ENCODE data around the gene RERE.
"Not testable (repeated sequence)": the region's sequence is repeated elsewhere in the genome, so short reads cannot be mapped to it uniquely, and the experiment has no call there.

The RERE gene

GRCh38 chr1:8631163-8631562 is 186.3 kb downstream of the RERE start:
- no peak for DNase-seq

DNA sequence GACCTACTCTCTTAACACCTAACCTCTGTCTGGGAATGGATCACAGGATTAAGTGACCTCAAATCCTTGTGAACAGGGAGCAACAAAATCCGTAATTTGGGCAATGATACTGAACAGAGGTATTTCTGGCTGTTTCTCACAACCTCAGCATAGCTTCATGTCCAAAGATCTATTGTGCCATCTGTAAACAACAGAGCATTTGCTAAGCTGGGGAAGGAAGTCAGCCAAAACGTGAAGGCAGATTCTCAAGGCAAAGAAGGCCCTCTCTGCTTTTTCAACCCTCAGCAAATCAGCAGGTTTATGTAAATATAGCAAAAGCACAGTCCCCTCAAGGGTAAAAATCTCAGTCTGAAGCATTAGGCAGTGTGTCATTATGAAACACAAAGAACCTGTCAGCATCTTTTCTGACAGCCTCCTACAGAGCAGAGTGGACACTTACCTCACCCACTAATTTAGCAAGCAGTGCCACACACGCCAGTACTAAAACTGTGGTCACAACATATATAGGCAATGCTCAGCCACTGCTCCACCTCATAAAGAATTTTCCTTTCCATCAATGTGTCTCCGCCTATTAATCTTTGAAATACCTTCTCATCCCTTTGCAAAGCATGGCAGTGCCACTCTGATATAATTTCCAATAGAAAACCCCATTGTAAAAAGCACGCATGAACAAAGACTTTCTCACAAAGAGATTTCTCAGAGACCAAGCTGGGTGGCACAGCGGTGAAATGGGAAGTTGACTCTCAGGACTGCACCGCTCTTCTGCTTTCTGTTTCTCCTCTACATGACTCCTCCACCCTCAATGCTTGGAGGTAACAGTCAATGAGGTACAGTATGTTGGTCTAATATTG is 188.0 kb downstream of the RERE start:
- no peak for DNase-seq

DNA sequence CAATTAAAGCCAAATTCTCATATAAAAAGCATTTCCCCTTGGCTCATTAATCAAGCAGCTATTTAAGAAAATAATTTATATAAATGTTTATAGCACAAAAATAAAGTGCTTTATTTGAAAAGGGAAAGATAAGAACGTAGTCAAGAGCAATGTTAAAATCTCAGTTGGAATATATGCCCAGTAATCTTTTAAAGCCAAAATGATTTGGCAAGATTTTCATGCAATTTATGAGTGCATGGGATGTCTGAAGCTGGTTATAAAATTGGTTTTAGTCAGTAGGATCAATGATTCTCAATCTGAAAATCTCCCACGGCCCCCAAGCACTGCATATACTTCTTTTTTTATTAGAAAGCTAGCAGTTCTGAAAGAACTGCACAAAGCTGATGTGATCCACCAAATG is 188.8 kb downstream of the RERE start:
- no peak for DNase-seq

DNA sequence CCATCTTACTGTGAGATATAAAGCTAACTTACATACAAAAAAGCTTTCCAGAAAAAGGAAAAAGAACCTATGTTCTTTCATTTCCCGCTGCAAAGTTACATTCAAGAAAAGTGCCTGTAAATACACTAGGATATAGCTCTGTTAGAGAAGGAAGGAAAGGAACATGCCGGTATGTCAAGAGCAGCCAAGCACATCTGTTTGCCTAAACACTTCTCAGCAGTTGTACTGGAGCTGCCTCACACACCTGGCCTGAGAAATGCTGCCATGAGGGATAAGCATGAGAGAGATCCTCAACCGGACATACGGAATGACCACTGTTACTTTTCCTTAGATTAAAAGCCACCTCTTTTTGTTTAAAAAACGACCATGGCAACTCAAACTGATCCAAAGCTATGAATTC is 189.7 kb downstream of the RERE start:
- no peak for DNase-seq

GRCh38 chr1:8625981-8626898 is 191.2 kb downstream of the RERE start:
- no peak for DNase-seq

DNA sequence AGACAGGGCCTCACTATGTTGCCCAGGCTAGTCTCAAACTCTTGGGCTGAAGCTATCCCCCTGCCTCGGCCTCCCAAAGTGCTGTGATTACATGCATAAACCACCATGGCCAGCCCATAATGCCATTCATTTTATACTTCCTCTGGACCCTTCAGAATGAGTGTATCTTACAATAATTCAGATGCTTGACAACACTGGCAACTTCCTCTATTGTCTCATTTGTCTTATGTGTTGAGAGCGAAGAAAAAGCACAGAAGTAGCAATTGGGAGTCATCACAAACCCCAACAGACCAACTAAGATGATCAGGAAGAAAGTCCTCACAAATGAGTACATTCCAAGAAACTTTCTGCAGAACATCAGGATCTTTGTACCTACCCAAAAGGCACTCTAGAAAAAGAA is 191.9 kb downstream of the RERE start:
- no peak for DNase-seq

DNA sequence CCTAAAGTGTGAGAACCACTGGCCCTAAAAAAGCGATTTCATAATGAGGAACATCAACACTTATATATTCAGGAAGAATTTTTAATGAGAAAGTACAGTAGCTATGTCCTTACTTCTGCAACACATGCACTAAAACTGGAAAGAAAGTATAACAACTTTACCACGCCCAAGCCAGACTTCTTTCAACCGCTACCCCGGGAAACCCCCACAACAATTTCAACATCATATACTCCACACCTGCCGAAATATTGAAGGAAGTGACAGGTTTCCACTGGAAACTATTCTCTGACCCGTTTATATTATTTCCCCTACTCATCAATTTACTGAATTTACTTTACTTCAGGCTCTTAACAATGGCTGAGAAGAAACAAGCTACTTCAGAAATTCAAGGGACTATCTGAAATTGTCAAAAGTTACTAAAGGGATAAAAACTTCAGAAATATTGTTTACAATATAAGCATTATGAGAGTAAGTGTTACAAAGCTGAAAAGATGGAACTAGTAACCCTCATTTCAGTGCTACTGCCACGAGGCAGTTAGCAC is 193.7 kb downstream of the RERE start:
- peak in 1 of 2 donors; percentile 7 for DNase-seq

DNA sequence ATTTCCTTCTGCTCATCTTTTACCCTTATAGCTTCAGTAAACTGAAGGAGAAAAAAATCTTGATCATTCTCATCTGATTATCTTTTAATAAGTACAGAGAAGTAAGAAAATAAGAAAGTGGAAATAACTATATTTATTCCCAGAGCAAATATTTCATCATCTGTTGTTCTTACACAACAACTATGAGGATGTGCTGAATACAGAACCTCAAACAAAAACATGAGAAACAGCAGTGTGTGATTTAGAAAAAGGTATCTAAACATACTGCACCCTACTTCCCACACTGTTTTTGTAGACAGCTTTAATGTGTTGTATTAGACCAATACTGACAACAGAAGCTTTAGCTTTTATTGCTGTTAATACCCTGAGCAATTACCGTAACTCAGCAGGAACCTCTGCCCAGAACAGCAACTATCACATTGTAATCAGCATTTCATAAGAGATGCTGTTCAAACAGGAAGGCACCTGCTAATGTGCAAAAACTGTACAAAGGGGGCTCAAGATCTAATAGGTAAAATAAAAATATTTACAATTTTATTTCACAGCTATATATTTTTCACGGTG is 195.6 kb downstream of the RERE start:
- DNase-seq: not testable (repeated sequence)

DNA sequence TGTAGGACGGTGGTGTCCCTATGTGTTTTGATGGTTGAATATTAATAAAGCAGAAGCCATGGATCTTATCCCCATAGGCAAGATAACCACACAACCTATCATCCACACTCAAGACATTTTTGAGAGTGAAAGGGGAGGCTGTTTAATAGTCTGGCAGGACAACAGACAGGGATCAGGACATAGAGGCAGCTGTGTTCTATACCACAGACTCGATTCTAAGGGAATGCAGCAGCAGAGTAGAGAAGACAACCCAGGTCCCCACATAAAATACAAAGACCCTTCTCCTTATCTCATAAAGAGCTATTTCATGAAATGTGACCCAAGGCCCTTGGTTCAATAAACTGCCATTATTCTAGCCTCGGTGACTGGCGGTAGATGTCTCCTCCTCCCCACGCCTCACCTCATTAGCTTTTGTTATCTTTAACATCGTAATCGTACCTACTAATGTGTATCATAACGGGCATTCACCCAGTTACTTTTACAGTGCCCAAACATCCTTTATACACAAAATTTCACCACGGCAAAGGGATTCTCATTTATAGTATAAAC is 196.3 kb downstream of the RERE start:
- not testable (repeated sequence) for DNase-seq

DNA sequence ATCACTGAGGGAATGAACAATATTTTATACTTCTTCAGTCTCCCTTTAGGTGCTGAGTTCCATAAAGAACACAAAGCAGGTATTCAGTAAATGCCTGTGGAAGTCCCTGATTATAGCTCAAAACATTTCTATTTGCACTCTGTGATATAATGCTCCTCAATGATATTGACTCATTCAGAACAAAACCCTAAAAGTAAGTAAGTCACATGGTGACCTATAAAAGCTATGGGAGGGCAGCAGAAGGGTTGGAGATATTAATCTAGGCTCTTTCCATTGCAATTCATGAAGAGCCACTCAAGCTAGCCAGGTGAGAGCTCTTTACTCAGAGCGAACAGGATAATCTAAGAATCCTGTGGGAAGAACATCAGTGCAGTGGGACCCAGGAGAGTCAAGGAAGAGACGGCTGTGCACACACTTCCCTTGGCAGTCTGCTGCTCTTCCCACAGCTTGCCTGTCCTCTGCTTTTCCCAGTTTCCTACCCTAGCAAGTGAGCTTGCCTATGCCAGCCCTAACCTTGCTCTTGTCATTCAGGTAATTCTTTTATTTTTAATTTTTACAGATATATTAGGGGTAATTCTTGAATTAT is 197.4 kb downstream of the RERE start:
- DNase-seq: not testable (repeated sequence)

- DNase-seq: not testable (repeated sequence)
Measured at GRCh38 chr1:8619419-8619818, 198.0 kb downstream of the RERE start.

DNA sequence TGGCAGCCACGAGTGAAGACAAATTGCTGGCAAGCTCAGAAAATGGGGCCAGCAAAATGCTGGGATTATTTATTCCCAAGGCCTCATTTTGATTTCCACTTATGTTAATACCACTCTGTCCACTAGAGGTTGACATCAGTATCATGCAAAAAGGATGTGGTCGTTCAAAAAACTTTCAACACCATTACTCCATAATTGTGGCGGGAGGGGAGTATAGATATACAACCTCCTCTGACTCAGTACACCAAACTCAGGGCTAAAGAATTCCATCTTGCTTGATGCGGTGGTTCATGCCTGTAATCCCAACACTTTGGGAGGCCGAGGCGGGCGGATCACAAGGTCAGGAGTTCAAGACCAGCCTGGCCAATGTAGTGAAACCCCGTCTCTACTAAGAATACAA is 200.6 kb downstream of the RERE start:
- not testable (repeated sequence) for DNase-seq

DNA sequence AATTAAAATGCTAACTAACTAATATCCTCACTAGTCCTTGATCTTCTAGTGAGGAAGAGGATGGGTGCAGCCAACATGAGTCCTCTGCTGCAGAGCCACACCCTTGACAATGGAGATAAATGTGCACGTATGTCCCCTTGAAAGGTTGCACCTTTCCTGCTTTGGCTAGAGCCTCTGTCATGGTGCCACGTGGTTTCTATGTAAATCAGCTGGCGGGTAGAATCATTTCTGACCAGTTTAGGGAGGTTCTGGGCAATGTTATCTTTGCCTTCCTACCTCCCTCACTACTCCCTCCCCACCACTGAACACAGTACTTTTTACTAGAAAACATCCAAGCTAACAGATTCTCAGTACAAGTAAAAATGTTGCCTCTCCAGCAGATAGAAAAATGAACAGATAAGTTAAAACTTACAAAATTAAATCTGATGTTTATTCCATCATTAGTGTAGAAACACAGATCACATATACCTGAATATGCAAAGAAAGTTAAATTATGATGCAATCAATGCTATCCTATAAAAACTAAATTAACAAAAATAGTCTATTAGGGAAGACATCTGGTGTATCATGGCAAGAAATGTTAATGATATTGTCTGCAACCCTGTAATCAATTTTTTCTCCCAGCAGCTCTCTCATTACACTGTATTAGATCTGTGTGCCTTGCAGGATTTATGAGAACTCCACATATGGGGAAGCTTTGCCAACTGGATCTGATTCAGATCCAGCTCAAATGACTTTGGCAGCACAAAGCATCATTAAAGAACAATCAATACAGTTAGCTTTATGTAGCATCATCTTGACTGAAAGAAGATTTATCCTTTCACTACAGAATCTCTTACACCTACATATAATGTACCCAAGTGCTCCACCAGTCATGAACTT is 205.6 kb downstream of the RERE start:
- DNase-seq: not testable (repeated sequence)

- DNase-seq: no peak
Measured at GRCh38 chr1:8607906-8608305, 209.5 kb downstream of the RERE start.

DNA sequence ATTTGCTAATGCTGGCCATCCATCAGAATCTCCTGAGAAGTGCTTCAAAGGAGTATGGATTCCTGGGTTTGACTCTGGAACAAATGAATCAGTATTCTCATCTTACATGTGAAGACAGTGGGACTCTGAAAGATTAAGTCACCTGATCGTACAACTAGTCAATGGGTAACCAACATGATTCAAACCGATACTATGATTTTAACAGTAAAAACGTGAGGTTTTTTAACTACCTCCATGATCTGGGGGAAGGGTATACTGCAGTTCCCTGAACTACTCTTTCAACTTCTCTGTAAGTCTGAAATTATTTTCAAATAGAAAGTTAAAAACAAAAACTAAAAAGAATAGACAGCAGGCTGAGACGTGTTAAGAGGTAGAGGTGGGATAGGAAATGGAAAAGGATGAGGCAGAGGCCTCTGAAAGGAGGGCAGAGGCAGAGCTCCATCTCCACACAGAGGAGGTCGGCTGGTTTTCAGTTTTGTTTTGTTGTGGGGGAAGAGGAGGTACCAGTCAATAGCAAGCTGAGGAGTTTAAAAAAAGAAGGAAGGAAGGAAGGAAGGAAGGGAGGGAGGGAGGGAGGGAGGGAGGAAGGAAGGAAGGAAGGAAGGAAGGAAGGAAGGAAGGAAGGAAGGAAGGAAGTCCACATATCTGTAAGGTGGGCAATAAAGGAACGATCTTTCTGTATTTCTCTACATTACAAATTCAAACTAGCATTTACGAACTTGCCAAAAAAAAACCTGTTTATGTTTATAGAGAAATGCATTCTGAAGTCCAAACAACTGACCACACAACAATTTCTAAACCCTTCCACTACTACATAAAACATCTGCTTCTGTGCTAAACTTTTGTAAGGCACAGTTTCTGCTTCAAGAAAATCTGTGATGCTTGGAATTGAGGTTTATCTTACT is 213.1 kb downstream of the RERE start:
- peak; percentile 11 to 13 for DNase-seq

GRCh38 chr1:8603220-8603616 is 214.2 kb downstream of the RERE start:
- DNase-seq: no peak

GRCh38 chr1:8602471-8603219 is 214.8 kb downstream of the RERE start:
- peak in 1 of 2 donors; percentile 13 for DNase-seq

DNA sequence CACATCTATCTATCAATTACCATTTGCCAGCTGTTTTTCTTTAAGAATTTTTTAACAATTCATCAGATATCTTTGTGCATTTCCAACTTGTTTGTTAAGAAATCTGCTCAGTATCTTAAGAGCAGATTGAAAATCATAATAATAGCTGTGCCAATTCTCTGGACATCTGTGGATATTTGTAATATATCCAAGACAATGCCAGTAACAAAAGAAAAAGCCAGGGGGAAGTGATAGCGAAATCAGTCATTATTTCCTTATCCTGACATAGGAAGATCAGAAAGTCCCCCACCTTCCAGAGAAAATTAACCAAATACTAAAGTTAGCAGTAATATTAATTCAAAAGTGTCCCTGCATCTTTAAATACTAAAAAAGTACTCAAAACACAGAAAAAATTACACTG is 217.1 kb downstream of the RERE start:
- DNase-seq: no peak

DNA sequence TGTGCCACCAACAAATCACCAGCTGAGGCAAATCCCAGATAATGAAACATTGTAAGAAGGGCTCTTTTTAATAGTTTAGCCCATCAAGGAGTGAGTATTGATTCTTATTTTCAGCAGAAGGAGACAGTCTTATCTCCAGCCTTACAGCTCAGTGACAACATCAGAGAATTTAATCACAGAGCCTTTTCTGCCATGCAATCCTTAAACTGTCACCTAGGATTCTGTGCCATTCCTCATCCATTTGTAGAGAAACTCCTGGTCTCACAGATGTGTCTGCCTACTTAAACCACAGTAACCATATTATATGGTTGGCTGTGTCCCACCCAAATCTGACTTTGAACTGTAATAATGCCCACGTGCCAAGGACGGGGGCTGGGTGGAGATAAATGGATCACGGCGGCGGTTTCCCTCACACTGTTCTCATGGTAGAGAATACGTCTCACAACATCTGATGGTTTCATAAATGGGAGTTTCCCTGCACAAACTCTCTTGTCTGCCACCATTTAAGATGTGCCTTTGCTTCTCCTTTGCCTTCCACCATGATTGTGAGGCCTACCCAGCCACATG is 217.7 kb downstream of the RERE start:
- DNase-seq: no peak
